ENCODE data around the gene NIPBL.
"Not testable (repeated sequence)": the region's sequence is repeated elsewhere in the genome, so short reads cannot be mapped to it uniquely, and the experiment has no call there.

Gene NIPBL

GRCh38 chr5:36950586-36951457 is 74.3 kb downstream of the NIPBL start:
- DNase-seq = no peak

- no peak for DNase-seq
Measured at GRCh38 chr5:36953043-36953442, 76.5 kb downstream of the NIPBL start.

- no peak for DNase-seq
Measured at GRCh38 chr5:36957953-36958537, 81.5 kb downstream of the NIPBL start.

- DNase-seq = no peak
Measured at GRCh38 chr5:36958612-36959011, 82.0 kb downstream of the NIPBL start.

- no peak for DNase-seq
Measured at GRCh38 chr5:36965179-36965578, 88.6 kb downstream of the NIPBL start.

- DNase-seq = no peak
Measured at GRCh38 chr5:36969700-36970395, 93.3 kb downstream of the NIPBL start.

GRCh38 chr5:36978196-36978595 is 101.6 kb downstream of the NIPBL start:
- DNase-seq = no peak

GRCh38 chr5:36982146-36982545 is 105.6 kb downstream of the NIPBL start:
- no peak for DNase-seq

GRCh38 chr5:36985387-36985786 is 108.8 kb downstream of the NIPBL start:
- no peak for DNase-seq

- DNase-seq = no peak
Measured at GRCh38 chr5:36988396-36988795, 111.8 kb downstream of the NIPBL start.

GRCh38 chr5:36998578-36998977 is 122.0 kb downstream of the NIPBL start:
- DNase-seq = peak; percentile 12

- no peak for DNase-seq
Measured at GRCh38 chr5:37002176-37002751, 125.7 kb downstream of the NIPBL start.

GRCh38 chr5:37005252-37005651 is 128.7 kb downstream of the NIPBL start:
- DNase-seq = no peak

GRCh38 chr5:37005946-37006540 is 129.5 kb downstream of the NIPBL start:
- DNase-seq = no peak

GRCh38 chr5:37013181-37013580 is 136.6 kb downstream of the NIPBL start:
- not testable (repeated sequence) for DNase-seq

GRCh38 chr5:37014321-37014720 is 137.8 kb downstream of the NIPBL start:
- no peak for DNase-seq

GRCh38 chr5:37015795-37016666 is 139.5 kb downstream of the NIPBL start:
- DNase-seq = no peak

- DNase-seq = no peak
Measured at GRCh38 chr5:37028910-37029309, 152.3 kb downstream of the NIPBL start.

GRCh38 chr5:37029436-37029835 is 152.9 kb downstream of the NIPBL start:
- DNase-seq = no peak

- DNase-seq = no peak
Measured at GRCh38 chr5:37034955-37035354, 158.4 kb downstream of the NIPBL start.

GRCh38 chr5:37037840-37038239 is 161.3 kb downstream of the NIPBL start:
- no peak for DNase-seq

GRCh38 chr5:37039824-37040223 is 163.3 kb downstream of the NIPBL start:
- DNase-seq = no peak
